HG02571 (cell line): ENCODE results near the gene RTN4.

Experiments
- ATAC-seq: cut with Tn5 transposase; IDR thresholded peaks from one replicate; pipeline ENCODE4 v1.9.1; 2021; ENCODE audit warnings: mild to moderate bottlenecking, moderate library complexity; ENCODE audit not compliant: unreplicated experiment

RTN4 gene

GRCh38 chr2:54928719-54929118 is 121.5 kb downstream of the RTN4 start:
- no peak for ATAC-seq

- ATAC-seq, result no peak
Observed at GRCh38 chr2:54927751-54928615, 122.3 kb downstream of the RTN4 start.

GRCh38 chr2:54927085-54927750 is 123.0 kb downstream of the RTN4 start:
- ATAC-seq, result no peak

- no peak for ATAC-seq
Observed at GRCh38 chr2:54925022-54925421, 125.2 kb downstream of the RTN4 start.

- ATAC-seq, result no peak
Observed at GRCh38 chr2:54924121-54924520, 126.1 kb downstream of the RTN4 start.
